Activated T-helper 1 cell treated with anti-CD3 and anti-CD28 coated beads, Interleukin-12 subunit alpha, Interleukin-12 subunit beta, Interleukin-2, Interleukin-4 antibody, amounts not matched to agents 30 ng/mL and 10 ng/mL and 1 ng/mL, durations not matched to agents 14 hours and 24 hours and 36 hours (primary cell): ENCODE results near the gene STYK1. TPM values are rescaled to one million over a fixed set of nuclear protein-coding genes. Genes with fewer than 3 reads are reported as not detected.
A peak's percentile ranks its signal among the peaks of the same experiment; 100 is the strongest.

Experiments used
- DNase-seq: peaks from one replicate; pipeline ENCODE4 v3.0.0; 2021; ENCODE audit warnings: low spot score
- H3K27ac Mint-ChIP-seq: one replicate; pipeline ENCODE4 v1.8.0; 2021; ENCODE audit warnings: mild to moderate bottlenecking, mixed read lengths
- H3K27me3 Mint-ChIP-seq: one replicate; pipeline ENCODE4 v1.8.0; 2022; ENCODE audit warnings: mild to moderate bottlenecking, moderate library complexity, mixed read lengths; ENCODE audit not compliant: insufficient read depth
- H3K36me3 Mint-ChIP-seq: one replicate; pipeline ENCODE4 v1.8.0; 2021; ENCODE audit warnings: low read depth, mixed read lengths
- H3K4me1 Mint-ChIP-seq: one replicate; pipeline ENCODE4 v1.8.0; 2021; ENCODE audit warnings: low read depth, mixed read lengths
- H3K4me3 Mint-ChIP-seq: one replicate; pipeline ENCODE4 v1.8.0; 2021; ENCODE audit warnings: mild to moderate bottlenecking, moderate library complexity, mixed read lengths
- H3K9me3 Mint-ChIP-seq: one replicate; pipeline ENCODE4 v1.8.0; 2021; ENCODE audit warnings: mixed read lengths
- intact Hi-C: fragments of 100-400 bp; cut with micrococcal nuclease; formaldehyde crosslinking; loops from one replicate; pipeline ENCODE4 v1.15.1; 2024
- total RNA-seq: library from RNA; stranded (reverse); gene quantifications from 2 replicates; pipeline ENCODE4 v1.2.3, GENCODE V29; 2022

The STYK1 gene
- total RNA-seq, 1 donor from 2014 or later = not detected

DNA sequence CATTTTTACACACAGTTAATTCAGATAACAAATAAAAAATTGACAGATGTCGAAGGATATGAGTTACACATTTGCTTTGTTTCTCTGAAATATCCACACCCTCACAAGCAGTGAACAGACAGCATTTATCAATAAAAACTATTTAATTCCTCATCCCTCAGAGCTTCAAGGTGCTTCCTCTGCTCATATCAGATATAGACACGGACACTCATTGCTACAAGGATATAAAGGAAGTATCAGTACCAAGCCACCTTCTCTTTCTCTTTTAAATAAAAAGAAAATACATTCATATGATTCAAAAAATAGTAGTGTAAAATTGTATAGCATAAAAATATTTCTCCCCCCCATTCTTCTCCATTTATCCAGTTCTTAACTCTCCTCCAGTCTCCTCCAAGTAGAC, 38.5 kb downstream of the STYK1 start:
- Mint-ChIP-seq H3K27me3 (peaks cover 13% of the 10 kb centered on the region), H3K4me1 (no peaks in the 10 kb centered on the region), H3K4me3 (no peak overlapping the region), H3K27ac (no peak overlapping the region), H3K9me3 (no peaks in the 10 kb centered on the region), H3K36me3 (no peaks in the 10 kb centered on the region)
- DNase-seq = no peak
- intact Hi-C loops = no loop called here

DNA sequence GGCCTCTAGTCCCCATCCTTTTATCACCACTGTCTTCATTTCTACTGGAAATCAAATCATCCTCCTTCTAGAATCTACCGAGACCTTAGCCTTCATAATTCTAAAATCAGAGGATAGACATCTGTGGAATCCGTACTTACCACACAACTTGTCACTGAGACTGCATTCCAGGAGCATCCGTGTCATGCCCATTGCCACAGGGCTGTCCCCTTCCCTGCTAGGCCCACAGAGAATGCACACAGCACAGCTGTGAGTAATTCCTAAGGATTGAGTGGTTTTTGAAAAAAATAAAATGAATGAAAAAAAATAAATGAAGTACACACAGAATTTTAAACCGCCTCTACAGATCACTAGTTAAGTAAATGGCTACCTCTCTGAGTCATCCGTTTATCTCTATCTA, 39.4 kb downstream of the STYK1 start:
- Mint-ChIP-seq H3K4me3 (no peak overlapping the region), H3K27ac (no peak overlapping the region), H3K9me3 (no peaks in the 10 kb centered on the region), H3K36me3 (no peaks in the 10 kb centered on the region), H3K4me1 (no peaks in the 10 kb centered on the region), H3K27me3 (peaks cover 14% of the 10 kb centered on the region)
- intact Hi-C loops = no loop called here
- no peak for DNase-seq

GRCh38 chr12:10633541-10633940, 40.3 kb downstream of the STYK1 start:
- H3K27me3 Mint-ChIP-seq = peaks cover 11% of the 10 kb centered on the region
- no peak overlapping the region for H3K4me3 Mint-ChIP-seq
- no peaks in the 10 kb centered on the region for H3K36me3 Mint-ChIP-seq
- no peak for DNase-seq
- intact Hi-C loops = no loop called here
- H3K27ac Mint-ChIP-seq = no peak overlapping the region
- no peaks in the 10 kb centered on the region for H3K4me1 Mint-ChIP-seq
- no peaks in the 10 kb centered on the region for H3K9me3 Mint-ChIP-seq

GRCh38 chr12:10632226-10632625, 41.6 kb downstream of the STYK1 start:
- Mint-ChIP-seq H3K4me3 (no peak overlapping the region), H3K9me3 (no peaks in the 10 kb centered on the region), H3K27me3 (peaks cover 8% of the 10 kb centered on the region), H3K27ac (no peak overlapping the region), H3K4me1 (no peaks in the 10 kb centered on the region), H3K36me3 (no peaks in the 10 kb centered on the region)
- DNase-seq = no peak
- intact Hi-C loops = no loop called here

GRCh38 chr12:10624605-10625004, 49.2 kb downstream of the STYK1 start:
- Mint-ChIP-seq H3K4me3 (no peak overlapping the region), H3K4me1 (no peaks in the 10 kb centered on the region), H3K27ac (no peak overlapping the region), H3K27me3 (peaks cover 14% of the 10 kb centered on the region), H3K36me3 (no peaks in the 10 kb centered on the region), H3K9me3 (no peaks in the 10 kb centered on the region)
- intact Hi-C loops = no loop called here
- DNase-seq = no peak

DNA sequence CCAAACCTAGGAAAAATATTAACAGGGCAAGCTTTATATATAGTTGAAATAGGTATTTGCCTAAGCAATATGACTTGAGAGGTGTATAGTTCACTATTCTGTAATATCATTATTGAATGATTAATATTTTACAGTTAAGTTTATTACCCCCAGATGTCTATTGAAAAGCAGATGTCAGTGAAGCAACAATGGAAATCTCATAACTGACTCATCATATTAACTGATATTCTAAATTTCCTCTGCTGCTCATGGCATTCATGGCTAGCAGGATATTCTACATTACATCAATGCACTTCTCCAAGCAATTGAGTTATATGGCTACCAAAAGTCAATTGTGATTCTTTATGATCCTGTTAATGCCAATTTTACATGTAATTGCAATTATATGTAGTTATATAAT, 50.7 kb downstream of the STYK1 start:
- Mint-ChIP-seq H3K36me3 (no peaks in the 10 kb centered on the region), H3K4me1 (no peaks in the 10 kb centered on the region), H3K4me3 (no peak overlapping the region), H3K9me3 (no peaks in the 10 kb centered on the region), H3K27ac (no peak overlapping the region), H3K27me3 (peaks cover 19% of the 10 kb centered on the region)
- intact Hi-C loops = no loop called here
- no peak for DNase-seq

- H3K4me1 Mint-ChIP-seq = no peaks in the 10 kb centered on the region
- intact Hi-C loops = no loop called here
- no peak overlapping the region for H3K4me3 Mint-ChIP-seq
- peaks cover 23% of the 10 kb centered on the region for H3K27me3 Mint-ChIP-seq
- H3K36me3 Mint-ChIP-seq = no peaks in the 10 kb centered on the region
- no peak overlapping the region for H3K27ac Mint-ChIP-seq
- DNase-seq = no peak
- H3K9me3 Mint-ChIP-seq = no peaks in the 10 kb centered on the region
These were observed 52.6 kb downstream of the STYK1 start for GRCh38 chr12:10621278-10621677.

DNA sequence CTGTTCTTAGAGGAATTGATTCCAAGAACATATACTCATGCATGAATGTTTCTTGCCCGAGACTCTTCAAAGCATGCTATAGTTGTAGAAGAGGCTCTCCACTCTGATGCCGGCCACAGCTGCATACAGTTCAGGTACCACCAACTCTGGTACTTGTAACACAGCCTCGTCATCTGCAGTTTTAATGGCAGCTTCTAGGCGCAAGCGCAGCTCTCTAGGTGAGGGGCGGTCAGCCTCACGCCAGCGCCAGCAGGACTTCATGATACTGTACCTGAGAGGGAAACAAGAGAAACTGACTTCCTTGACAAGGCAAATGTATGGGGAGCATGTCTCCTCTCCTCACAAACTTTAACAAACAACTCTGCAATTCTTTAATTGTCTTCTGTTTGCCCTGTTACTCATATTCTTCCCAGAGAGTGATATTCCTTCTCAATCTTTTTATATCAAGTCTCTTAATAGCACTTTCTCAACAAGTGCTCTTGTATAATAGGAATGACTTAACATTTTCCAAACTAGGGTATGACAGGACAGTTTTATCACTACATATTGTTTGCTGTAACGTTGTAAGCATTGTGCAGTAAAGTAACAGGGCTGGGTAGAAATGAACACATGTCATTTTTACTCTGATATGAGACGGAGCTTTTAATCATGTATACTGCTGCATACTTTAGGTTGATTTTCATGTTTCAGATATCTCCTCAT, 53.6 kb downstream of the STYK1 start:
- H3K4me1 Mint-ChIP-seq = no peaks in the 10 kb centered on the region
- no peaks in the 10 kb centered on the region for H3K36me3 Mint-ChIP-seq
- H3K9me3 Mint-ChIP-seq = no peaks in the 10 kb centered on the region
- no peak overlapping the region for H3K4me3 Mint-ChIP-seq
- H3K27me3 Mint-ChIP-seq = peaks cover 27% of the 10 kb centered on the region
- H3K27ac Mint-ChIP-seq = no peak overlapping the region
- DNase-seq = no peak
- intact Hi-C loops = no loop called here

DNA sequence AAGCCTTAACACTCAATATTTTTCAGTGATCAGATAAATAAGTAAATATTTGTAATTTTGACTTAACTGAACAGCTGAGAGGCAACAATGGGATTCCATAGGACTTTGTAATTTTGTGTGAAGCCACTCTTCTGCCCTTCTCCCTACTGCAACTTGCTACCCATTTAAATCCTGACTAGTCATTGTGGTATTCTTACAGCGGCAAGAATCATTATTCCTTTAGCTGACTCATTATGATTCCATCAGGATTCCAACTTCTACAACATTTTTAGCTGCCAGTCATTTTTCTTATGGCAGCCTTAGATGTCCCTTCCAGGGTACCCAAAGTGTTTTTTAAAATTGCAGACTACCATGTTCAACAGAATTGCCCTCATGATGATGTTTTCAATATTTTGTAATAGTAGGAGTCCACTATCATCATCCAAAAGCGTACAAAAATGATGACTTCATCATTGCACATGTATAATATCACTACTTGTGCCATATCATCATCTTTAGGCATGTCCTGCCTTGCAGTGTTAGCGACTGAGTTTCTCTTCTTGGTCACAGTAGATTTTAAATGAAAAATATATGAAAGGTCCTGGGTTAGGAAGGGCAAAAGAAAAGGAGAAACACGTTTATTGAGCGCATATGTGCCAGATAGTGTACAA, 55.4 kb downstream of the STYK1 start:
- intact Hi-C loops = loop anchor here (10.0 kb wide), 1 partner anchor 974 kb away; no protein-coding TSS in a partner anchor
- Mint-ChIP-seq H3K9me3 (no peaks in the 10 kb centered on the region), H3K27ac (no peak overlapping the region), H3K36me3 (no peaks in the 10 kb centered on the region), H3K4me1 (peaks cover 7% of the 10 kb centered on the region), H3K27me3 (peaks cover 28% of the 10 kb centered on the region), H3K4me3 (no peak overlapping the region)
- DNase-seq = no peak

- peaks cover 2% of the 10 kb centered on the region for H3K36me3 Mint-ChIP-seq
- no peak for DNase-seq
- H3K27me3 Mint-ChIP-seq = peaks cover 30% of the 10 kb centered on the region
- H3K9me3 Mint-ChIP-seq = no peaks in the 10 kb centered on the region
- intact Hi-C loops = loop anchor here (10.0 kb wide), 1 partner anchor 973 kb away; no protein-coding TSS in a partner anchor
- no peak overlapping the region for H3K4me3 Mint-ChIP-seq
- H3K4me1 Mint-ChIP-seq = peaks cover 13% of the 10 kb centered on the region
- no peak overlapping the region for H3K27ac Mint-ChIP-seq
These were observed 56.0 kb downstream of the STYK1 start for GRCh38 chr12:10617863-10618262.

GRCh38 chr12:10615532-10615931, 58.3 kb downstream of the STYK1 start:
- Mint-ChIP-seq H3K36me3 (peaks cover 17% of the 10 kb centered on the region), H3K27me3 (peaks cover 20% of the 10 kb centered on the region), H3K4me1 (peaks cover 31% of the 10 kb centered on the region), H3K4me3 (peak overlapping the region; percentile 42), H3K27ac (no peak overlapping the region), H3K9me3 (no peaks in the 10 kb centered on the region)
- DNase-seq = no peak
- intact Hi-C loops = loop anchor here (10.0 kb wide), 1 partner anchor 971 kb away; no protein-coding TSS in a partner anchor

DNA sequence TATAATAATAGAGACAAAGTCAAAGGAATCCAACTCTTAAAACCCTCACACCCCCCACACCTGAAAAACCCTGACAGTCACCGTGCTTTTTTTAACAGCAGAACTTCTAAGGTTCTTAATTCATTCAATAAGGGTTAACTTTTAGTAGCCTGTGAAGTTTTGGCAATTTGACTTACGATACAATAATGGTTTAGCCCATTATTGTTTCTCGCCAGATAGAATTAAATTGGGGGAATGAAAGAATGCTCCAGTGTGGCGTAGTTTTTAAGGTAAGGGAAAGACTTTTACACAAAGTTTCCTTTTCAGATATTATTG, 59.8 kb downstream of the STYK1 start:
- Mint-ChIP-seq H3K4me1 (peaks cover 36% of the 10 kb centered on the region), H3K36me3 (peaks cover 26% of the 10 kb centered on the region), H3K27ac (peak overlapping the region; percentile 99), H3K27me3 (peaks cover 20% of the 10 kb centered on the region), H3K9me3 (no peaks in the 10 kb centered on the region), H3K4me3 (peak overlapping the region; percentile 97)
- intact Hi-C loops = loop anchor here (5.0 to 10.0 kb wide), 2 partner anchors 292 to 969 kb away; no protein-coding TSS in a partner anchor
- no peak for DNase-seq

GRCh38 chr12:10613349-10614055, 60.4 kb downstream of the STYK1 start, which contains the start of gene MAGOHB:
Gene MAGOHB (minus strand): TSS chr12:10613609. CDS start chr12:10613532, 77 bp downstream.
- Mint-ChIP-seq H3K4me3 (peak within 1 kb of the TSS; percentile 97), H3K9me3 (no peaks in the 10 kb centered on the region), H3K4me1 (peaks cover 36% of the 10 kb centered on the region), H3K36me3 (peaks cover 30% of the 10 kb centered on the region), H3K27me3 (peaks cover 16% of the 10 kb centered on the region), H3K27ac (peak within 1 kb of the TSS; percentile 99)
- intact Hi-C loops = loop anchor here (1.0 to 10.0 kb wide), 11 partner anchors 61 to 969 kb away; partner anchors contain the start of genes GABARAPL1, SMIM10L1, STYK1 and YBX3
- peak; percentile 97 for DNase-seq
